Peyer's patch (tissue), 4 donors: ENCODE measurements around the gene ITIH5. TPM values are rescaled to one million over a fixed set of nuclear protein-coding genes. Genes with fewer than 3 reads are reported as not detected.

ENCODE experiments used
- DNase-seq, 3 donors: peaks; one replicate each; pipeline ENCODE4 v3.0.0-alpha.2; 2017 to 2019
- H3K27ac ChIP-seq, 4 donors: fragments of 200-600 bp; sonication (generic); one replicate each; pipeline ENCODE4 v1.5.1; 2016 to 2019
- H3K27me3 ChIP-seq, 2 donors: fragments of 200-600 bp; sonication (generic); one replicate each; pipeline ENCODE4 v1.5.1; 2019
- H3K36me3 ChIP-seq, 3 donors: fragments of 200-600 bp; sonication (generic); one replicate each; pipeline ENCODE4 v1.5.1; 2016 to 2019
- H3K4me1 ChIP-seq, 4 donors: fragments of 200-600 bp; sonication (generic); one replicate each; pipeline ENCODE4 v1.5.1; 2016 to 2019
- H3K4me3 ChIP-seq, 4 donors: fragments of 200-600 bp; sonication (generic); 1 replicate in 3 of 4; 2 replicates in 1 of 4; pipeline ENCODE4 v1.5.1; 2016 to 2019; ENCODE audit warnings: mild to moderate bottlenecking in 1 of 4
- H3K9me3 ChIP-seq, 4 donors: fragments of 200-600 bp; sonication (generic); one replicate each; pipeline ENCODE4 v1.5.1; 2016 to 2019; ENCODE audit warnings: mild to moderate bottlenecking in 1 of 4
- CTCF ChIP-seq, 6 experiments: fragments of 450-650 bp in 4 of 6; fragments of 200-600 bp in 2 of 6; sonication (generic) in 1 of 6; IDR thresholded peaks; one replicate each; pipeline ENCODE4 v1.5.1; 2017 to 2019; ENCODE audit warnings: antibody characterized with exemption in 6 of 6, mild to moderate bottlenecking in 3 of 6, moderate library complexity in 1 of 6
- POLR2A ChIP-seq, 2 donors: fragments of 450-650 bp; IDR thresholded peaks; one replicate each; pipeline ENCODE4 v1.5.1; 2017; ENCODE audit warnings: antibody characterized with exemption in 2 of 2, mild to moderate bottlenecking in 2 of 2, moderate library complexity in 2 of 2
- total RNA-seq, 4 donors: library from RNA; depleted of rRNA; stranded (reverse); fragments of >200 nt; gene quantifications; one replicate each; pipeline ENCODE4 v1.1.0, GENCODE V29; 2016

Gene ITIH5
- total RNA-seq, 4 donors from 2014 or later, result 1.9 to 29.7 (median 4.9) TPM

GRCh38 chr10:7551289-7551688, 115.5 kb downstream of the ITIH5 start:
- no peak overlapping the region for H3K4me3 ChIP-seq
- TF ChIP-seq CTCF (IDR thresholded peaks at IDR 0.05) (no peak), POLR2A (IDR thresholded peaks at IDR 0.05) (no peak)
- no peak for DNase-seq
- H3K4me1 ChIP-seq, result no peaks in the 10 kb centered on the region
- H3K9me3 ChIP-seq, result no peaks in the 10 kb centered on the region
- no peaks in the 10 kb centered on the region for H3K27me3 ChIP-seq
- H3K27ac ChIP-seq, result no peak overlapping the region
- no peaks in the 10 kb centered on the region for H3K36me3 ChIP-seq

DNA sequence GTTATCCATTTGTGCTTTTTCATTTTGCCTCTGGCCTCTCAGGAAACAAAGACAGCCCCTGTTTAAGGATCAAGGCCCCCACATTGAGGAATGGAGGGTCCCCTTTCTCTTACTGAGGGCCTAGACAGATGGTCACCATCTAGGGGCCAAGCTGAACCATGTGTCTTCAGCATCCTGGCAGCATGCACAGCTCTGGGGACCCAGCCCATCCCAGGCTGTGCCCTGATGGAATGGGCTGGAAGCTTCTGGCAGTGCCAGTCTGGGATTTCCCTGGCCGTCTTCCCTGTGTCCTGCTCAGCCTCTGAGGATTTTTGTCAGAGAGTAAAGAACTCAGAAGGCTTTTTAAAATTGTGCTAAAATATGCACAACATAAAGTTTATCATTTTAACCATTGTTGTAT, 116.8 kb downstream of the ITIH5 start:
- DNase-seq, result no peak
- Histone ChIP-seq H3K9me3 (no peaks in the 10 kb centered on the region), H3K4me1 (no peaks in the 10 kb centered on the region), H3K4me3 (no peak overlapping the region), H3K27me3 (no peaks in the 10 kb centered on the region), H3K27ac (no peak overlapping the region), H3K36me3 (no peaks in the 10 kb centered on the region)
- no peak for TF ChIP-seq CTCF (IDR thresholded peaks at IDR 0.05)
- no peak for TF ChIP-seq POLR2A (IDR thresholded peaks at IDR 0.05)

DNA sequence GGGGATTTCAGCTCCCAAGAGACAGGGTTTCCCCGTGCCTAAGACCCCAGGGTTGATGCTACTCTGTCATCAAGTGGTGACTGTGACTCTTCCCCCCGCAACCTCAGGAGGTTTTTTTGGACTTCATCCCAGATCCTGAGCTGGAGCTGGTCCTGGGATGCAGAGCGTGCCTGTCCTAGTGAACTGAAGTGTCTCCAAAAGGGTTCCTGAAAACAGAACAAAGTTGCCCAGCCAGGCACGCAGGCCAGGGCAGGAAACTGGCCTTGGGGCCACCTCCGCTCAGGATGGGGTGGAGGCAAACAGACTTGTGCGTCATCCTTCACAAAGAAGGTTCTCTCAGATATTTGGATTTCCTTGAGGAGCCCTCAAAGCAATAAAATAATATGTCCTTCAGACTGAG, 118.9 kb downstream of the ITIH5 start:
- Histone ChIP-seq H3K27me3 (no peaks in the 10 kb centered on the region), H3K4me1 (peaks cover 0 to 5% (median 0%) of the 10 kb centered on the region in 4 donors), H3K27ac (peak overlapping the region in 1 of 4 donors; percentile 37), H3K4me3 (no peak overlapping the region), H3K9me3 (no peaks in the 10 kb centered on the region), H3K36me3 (no peaks in the 10 kb centered on the region)
- no peak for TF ChIP-seq POLR2A (IDR thresholded peaks at IDR 0.05)
- no peak for DNase-seq

DNA sequence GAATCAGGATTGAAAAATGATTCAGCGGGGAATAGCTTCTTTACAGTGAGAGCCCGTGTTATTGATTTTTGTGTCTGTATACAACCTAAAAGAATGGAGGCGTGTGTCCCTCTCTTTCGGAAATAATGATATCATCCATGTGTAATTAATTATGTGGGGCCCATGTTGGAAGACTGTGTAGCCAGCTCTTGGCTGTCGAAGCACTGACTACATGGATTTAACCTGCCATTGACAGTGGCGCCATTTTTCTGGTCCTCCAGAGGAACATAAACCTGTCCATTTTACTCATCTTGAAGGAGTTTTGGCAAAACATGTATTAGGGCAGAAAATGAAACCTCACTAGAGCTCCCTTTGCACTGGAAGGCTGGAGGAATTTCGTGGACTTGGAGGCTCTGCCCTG, 119.6 kb downstream of the ITIH5 start:
- no peak for DNase-seq
- peaks cover 0 to 8% (median 0%) of the 10 kb centered on the region in 4 donors for H3K4me1 ChIP-seq
- peak overlapping the region in 1 of 4 donors; percentile 37 for H3K27ac ChIP-seq
- no peaks in the 10 kb centered on the region for H3K36me3 ChIP-seq
- no peak for TF ChIP-seq POLR2A (IDR thresholded peaks at IDR 0.05)
- no peak for TF ChIP-seq CTCF (IDR thresholded peaks at IDR 0.05)
- H3K4me3 ChIP-seq, result no peak overlapping the region
- H3K9me3 ChIP-seq, result no peaks in the 10 kb centered on the region
- no peaks in the 10 kb centered on the region for H3K27me3 ChIP-seq

DNA sequence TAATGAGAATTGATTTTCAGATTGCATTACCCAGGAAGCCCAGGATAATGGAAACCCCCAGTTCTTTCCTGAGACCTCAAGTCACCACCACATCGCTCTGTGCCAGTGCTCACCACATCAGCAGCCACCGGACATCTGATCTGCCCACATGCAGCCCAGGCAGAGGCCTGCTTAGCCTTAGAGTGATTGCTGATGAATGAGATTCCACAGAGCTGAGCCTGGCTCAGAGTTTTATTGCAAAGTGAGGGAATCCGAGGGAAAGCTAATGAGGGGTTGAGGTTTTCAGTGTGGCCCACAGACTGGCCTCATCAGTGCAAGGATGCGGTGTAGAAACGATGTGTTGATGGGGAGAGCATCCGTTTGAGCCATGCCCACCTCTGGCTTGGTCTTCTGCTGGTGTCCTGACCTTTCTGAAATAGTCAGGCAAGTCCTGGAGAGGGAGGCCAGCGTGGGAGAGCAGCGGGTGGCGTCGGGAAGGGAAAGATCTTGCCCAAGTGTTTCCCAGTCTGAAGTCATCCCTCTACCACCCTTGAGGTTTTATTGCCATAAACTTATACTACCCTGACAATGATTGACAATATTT, 120.3 kb downstream of the ITIH5 start:
- Histone ChIP-seq H3K27ac (peak overlapping the region in 2 of 4 donors; percentile 5 to 19), H3K4me1 (peaks cover 0 to 8% (median 0%) of the 10 kb centered on the region in 4 donors), H3K27me3 (no peaks in the 10 kb centered on the region), H3K36me3 (no peaks in the 10 kb centered on the region), H3K4me3 (no peak overlapping the region), H3K9me3 (no peaks in the 10 kb centered on the region)
- TF ChIP-seq POLR2A (IDR thresholded peaks at IDR 0.05) (no peak), CTCF (IDR thresholded peaks at IDR 0.05) (no peak)
- no peak for DNase-seq

GRCh38 chr10:7545792-7546191, 121.0 kb downstream of the ITIH5 start:
- no peak for DNase-seq
- Histone ChIP-seq H3K27me3 (no peaks in the 10 kb centered on the region), H3K9me3 (no peaks in the 10 kb centered on the region), H3K4me1 (peaks cover 0 to 8% (median 0%) of the 10 kb centered on the region in 4 donors), H3K4me3 (no peak overlapping the region), H3K27ac (peak overlapping the region in 1 of 4 donors; percentile 5), H3K36me3 (no peaks in the 10 kb centered on the region)
- no peak for TF ChIP-seq CTCF (IDR thresholded peaks at IDR 0.05)
- no peak for TF ChIP-seq POLR2A (IDR thresholded peaks at IDR 0.05)
